GM12891 (cell line): ENCODE measurements around the gene GNS.

Experiments used
- DNase-seq: peaks from one replicate; pipeline ENCODE4 v3.0.0; 2011; ENCODE audit warnings: low spot score; ENCODE audit not compliant: insufficient read length
- FAIRE-seq: peaks from 2 replicates; lab custom pipeline; 2011; peaks lifted over from hg19 to GRCh38; lab: Jason Lieb, UNC
- PAX5 ChIP-seq: IDR thresholded peaks from 2 replicates; pipeline ENCODE4 v1.6.1; 2011; ENCODE audit warnings: low read length, moderate library complexity, mild to moderate bottlenecking; ENCODE audit not compliant: insufficient read depth, severe bottlenecking
- POLR2A ChIP-seq: IDR thresholded peaks from 2 replicates; pipeline ENCODE4 v1.6.1; 2011; ENCODE audit warnings: low read depth, low read length, control low read depth
- POLR2AphosphoS5 ChIP-seq: IDR thresholded peaks from 2 replicates; pipeline ENCODE4 v1.6.1; 2011; ENCODE audit warnings: low read depth, low read length, control low read depth
- POU2F2 ChIP-seq: IDR thresholded peaks from 2 replicates; pipeline ENCODE4 v1.6.1; 2011; ENCODE audit warnings: low read depth, mild to moderate bottlenecking, control low read depth, low read length, moderate library complexity
- SPI1 ChIP-seq: IDR thresholded peaks from 2 replicates; pipeline ENCODE4 v1.6.1; 2011; ENCODE audit warnings: low read depth, low read length, control low read depth
- TAF1 ChIP-seq: IDR thresholded peaks from 2 replicates; pipeline ENCODE4 v1.6.1; 2011; ENCODE audit warnings: low read depth, low read length, control low read depth

Gene GNS

GRCh38 chr12:64752833-64753238 lies 6.4 kb downstream of the GNS start:
- FAIRE-seq (no peak), DNase-seq (no peak)
- no peak for TF ChIP-seq POLR2AphosphoS5
- TF ChIP-seq SPI1 = no peak

DNA sequence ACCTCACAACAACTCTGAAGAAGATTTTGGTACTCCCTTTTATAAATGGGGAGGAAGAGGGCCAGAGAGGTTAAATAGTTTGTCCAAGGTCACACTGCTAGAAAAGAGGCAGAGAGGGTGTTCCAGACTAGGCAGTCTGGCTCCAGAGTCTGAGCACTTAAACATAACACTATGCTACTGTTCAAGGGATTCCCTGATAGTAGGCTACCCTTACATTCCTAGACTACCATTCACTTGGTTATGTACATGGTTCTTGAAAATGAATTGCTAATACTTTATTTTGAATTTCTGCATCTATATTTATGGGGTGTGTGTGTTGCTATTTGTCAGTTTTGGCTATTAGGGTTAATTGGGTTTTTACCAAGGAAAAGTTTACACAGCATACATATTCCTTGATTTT lies 7.2 kb downstream of the GNS start:
- TF ChIP-seq POLR2AphosphoS5 = no peak
- TF ChIP-seq POLR2A = no peak
- TF ChIP-seq SPI1 = no peak
- no peak for TF ChIP-seq PAX5
- TF ChIP-seq TAF1 = no peak
- FAIRE-seq (no peak), DNase-seq (no peak)

DNA sequence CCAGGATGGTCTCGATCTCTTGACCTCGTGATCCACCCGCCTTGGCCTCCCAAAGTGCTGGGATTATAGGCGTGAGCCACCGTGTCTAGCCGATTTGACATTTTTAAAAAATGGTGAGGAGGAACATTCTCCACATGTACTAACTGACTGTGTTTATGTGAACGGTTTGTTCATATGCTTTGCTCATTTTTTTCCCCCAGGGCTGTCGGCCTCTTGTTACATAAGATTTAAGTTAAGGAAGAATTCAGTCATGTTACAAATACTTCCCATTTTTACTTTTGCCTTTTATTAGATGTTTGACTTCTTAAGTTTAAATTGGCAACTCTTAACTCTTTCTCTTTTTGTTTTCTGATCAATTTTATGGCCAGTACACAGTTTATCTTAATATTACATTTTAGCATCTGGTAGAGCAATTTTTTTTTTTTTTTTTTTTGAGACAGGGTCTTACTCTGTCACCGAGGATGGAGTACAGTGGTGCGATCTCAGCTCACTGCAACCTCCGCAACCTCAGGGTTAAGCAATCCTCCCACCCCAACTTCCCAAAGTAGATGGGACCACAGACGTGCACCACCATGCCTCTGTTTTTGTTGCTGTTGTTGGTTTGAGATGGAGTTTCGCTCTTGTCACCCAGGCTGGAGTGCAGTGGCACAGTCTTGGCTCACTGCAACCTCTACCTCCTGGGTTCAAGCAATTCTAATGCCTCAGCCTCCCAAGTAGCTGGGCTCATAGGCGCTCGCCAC lies 9.6 kb downstream of the GNS start:
- FAIRE-seq = no peak
- DNase-seq = no peak
- TF ChIP-seq PAX5 (no peak), POLR2AphosphoS5 (no peak), TAF1 (no peak), POLR2A (no peak), POU2F2 (no peak), SPI1 (no peak)

DNA sequence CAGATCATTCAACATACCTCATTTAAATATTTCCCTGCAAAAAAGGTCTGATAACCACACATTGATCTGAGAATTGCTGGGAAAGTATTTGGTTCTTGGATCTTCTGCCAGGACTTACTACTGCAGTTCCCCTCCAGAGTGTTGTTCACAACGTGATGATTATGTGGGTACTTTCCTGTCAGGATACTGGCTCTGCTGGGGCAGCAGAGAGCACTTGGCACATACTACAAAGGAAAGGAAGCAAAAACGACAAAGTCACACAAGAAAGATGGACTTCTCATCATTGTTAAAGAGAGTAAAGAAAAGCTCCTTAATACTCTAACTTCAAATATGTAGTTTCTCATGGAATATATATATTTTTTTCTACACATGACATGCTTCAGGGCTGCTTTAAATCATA lies 11.5 kb downstream of the GNS start:
- DNase-seq (no peak), FAIRE-seq (no peak)
- TF ChIP-seq POU2F2 = no peak
- TF ChIP-seq TAF1 = no peak
- TF ChIP-seq SPI1 = no peak
- TF ChIP-seq POLR2A = no peak
- no peak for TF ChIP-seq POLR2AphosphoS5
- no peak for TF ChIP-seq PAX5

- no peak for FAIRE-seq
- TF ChIP-seq TAF1 (no peak), PAX5 (no peak), POU2F2 (no peak), POLR2A (no peak), POLR2AphosphoS5 (no peak), SPI1 (no peak)
Measured at GRCh38 chr12:64746663-64747062, 12.5 kb downstream of the GNS start.

GRCh38 chr12:64745980-64746379 lies 13.2 kb downstream of the GNS start:
- DNase-seq (no peak), FAIRE-seq (no peak)
- TF ChIP-seq TAF1 (no peak), POLR2AphosphoS5 (no peak), PAX5 (no peak)

More at GRCh38 chr12:64746663-64747062, 12.5 kb downstream of the GNS start:
- DNase-seq = no peak

GRCh38 chr12:64745259-64745807 lies 13.9 kb downstream of the GNS start:
- FAIRE-seq = no peak
- TF ChIP-seq PAX5 (no peak), TAF1 (no peak), POLR2A (no peak), POU2F2 (no peak), POLR2AphosphoS5 (no peak), SPI1 (no peak)
- no peak for DNase-seq

DNA sequence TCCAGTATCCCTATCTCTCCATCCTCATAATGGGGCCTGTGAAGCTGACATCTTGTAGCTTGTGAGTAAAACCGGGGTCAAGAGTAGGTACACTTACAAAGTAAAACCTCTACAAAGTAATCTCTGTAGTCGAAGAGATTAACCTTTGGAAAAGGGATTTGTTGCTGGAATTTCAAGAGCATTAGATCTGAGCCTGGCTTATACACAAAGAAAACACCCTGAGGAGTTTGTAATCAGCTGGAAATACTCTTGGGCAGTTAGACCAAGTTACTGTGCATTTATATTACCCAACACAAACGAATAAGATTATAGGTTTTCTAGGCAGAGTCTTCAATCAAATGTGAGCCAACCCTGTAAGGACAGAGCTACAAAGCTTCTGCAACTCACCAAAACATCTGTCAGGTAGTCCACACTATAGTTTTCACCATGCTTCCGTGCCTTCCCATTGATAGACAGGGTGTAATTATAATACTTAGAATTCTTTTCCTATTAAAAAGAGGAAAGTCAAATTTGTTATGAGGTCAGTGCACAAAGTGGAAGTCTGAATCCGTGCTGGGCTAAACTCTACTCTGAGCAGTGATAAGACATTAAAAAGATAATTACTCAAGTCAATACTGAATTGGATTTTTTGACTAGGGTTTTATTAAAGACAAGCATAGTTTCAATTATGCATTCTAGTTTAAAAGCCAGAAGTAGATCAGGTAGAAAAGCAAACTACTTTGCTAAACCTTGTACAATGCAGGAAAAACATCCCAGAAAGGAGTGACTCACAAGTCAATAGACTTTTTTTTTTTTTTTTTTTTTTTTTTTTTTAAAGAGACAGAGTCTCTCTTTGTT lies 14.6 kb downstream of the GNS start:
- no peak for DNase-seq

GRCh38 chr12:64743206-64743605 lies 16.0 kb downstream of the GNS start:
- FAIRE-seq = no peak
- TF ChIP-seq POLR2A (no peak), PAX5 (no peak), SPI1 (no peak), TAF1 (no peak), POLR2AphosphoS5 (no peak), POU2F2 (no peak)

More for the DNA sequence above, 14.6 kb downstream of the GNS start:
- TF ChIP-seq POLR2AphosphoS5 (no peak), POU2F2 (no peak), PAX5 (no peak), SPI1 (no peak), POLR2A (no peak), TAF1 (no peak)
- no peak for FAIRE-seq

GRCh38 chr12:64742416-64742815 lies 16.8 kb downstream of the GNS start:
- FAIRE-seq = no peak
- no peak for TF ChIP-seq POLR2A
- no peak for TF ChIP-seq SPI1
- TF ChIP-seq POU2F2 = no peak
- TF ChIP-seq TAF1 = no peak
- TF ChIP-seq POLR2AphosphoS5 = no peak
- no peak for TF ChIP-seq PAX5
- DNase-seq = no peak

More at GRCh38 chr12:64743206-64743605, 16.0 kb downstream of the GNS start:
- no peak for DNase-seq
